Upper lobe of left lung (tissue), 6 donors: Measurements from ENCODE around the gene CERS1. TPM values are rescaled to one million over a fixed set of nuclear protein-coding genes. Genes with fewer than 3 reads are reported as not detected.
A peak's percentile ranks its signal among the peaks of the same experiment; 100 is the strongest.

Experiments used
- ATAC-seq, 2 donors: fragments of 200-7000 bp; cut with Tn5 transposase; one replicate each; pipeline ENCODE4 v1.9.1; 2022; ENCODE audit warnings: mild to moderate bottlenecking in 2 of 2, moderate library complexity in 2 of 2; ENCODE audit not compliant: low FRiP score in 2 of 2
- DNase-seq, 2 donors: peaks; one replicate each; pipeline ENCODE4 v3.0.0-alpha.2; 2019 to 2020
- H3K27ac ChIP-seq, 4 donors: fragments of 200-600 bp; sonication (generic); one replicate each; pipeline ENCODE4 v1.5.1; 2016 to 2019
- H3K27me3 ChIP-seq, 4 donors: fragments of 200-600 bp; sonication (generic); one replicate each; pipeline ENCODE4 v1.5.1; 2017 to 2019
- H3K36me3 ChIP-seq, 4 donors: fragments of 200-600 bp; sonication (generic); one replicate each; pipeline ENCODE4 v1.5.1; 2016 to 2019
- H3K4me1 ChIP-seq, 4 donors: fragments of 200-600 bp; sonication (generic); one replicate each; pipeline ENCODE4 v1.5.1; 2018 to 2019
- H3K4me3 ChIP-seq, 4 donors: fragments of 200-600 bp; sonication (generic); one replicate each; pipeline ENCODE4 v1.5.1; 2017 to 2019; ENCODE audit warnings: mild to moderate bottlenecking in 2 of 4, moderate library complexity in 1 of 4
- H3K9me3 ChIP-seq, 4 donors: fragments of 200-600 bp; sonication (generic); one replicate each; pipeline ENCODE4 v1.5.1; 2018 to 2019
- CTCF ChIP-seq, 6 experiments: fragments of 450-650 bp in 4 of 6; fragments of 200-600 bp in 2 of 6; sonication (generic) in 2 of 6; IDR thresholded peaks; one replicate each; pipeline ENCODE4 v1.5.1; 2016 to 2019; ENCODE audit warnings: antibody characterized with exemption in 6 of 6
- EP300 ChIP-seq, 4 donors: sonication (generic); formaldehyde crosslinking; IDR thresholded peaks; one replicate each; pipeline ENCODE4 v1.5.1; 2017; ENCODE audit warnings: antibody characterized with exemption in 4 of 4, control low read depth in 2 of 4
- POLR2A ChIP-seq, 4 donors: fragments of 450-650 bp; IDR thresholded peaks; one replicate each; pipeline ENCODE4 v1.5.1; 2016 to 2017; ENCODE audit warnings: antibody characterized with exemption in 4 of 4, mild to moderate bottlenecking in 2 of 4
- POLR2AphosphoS5 ChIP-seq, 2 donors: sonication (generic); formaldehyde crosslinking; IDR thresholded peaks; one replicate each; pipeline ENCODE4 v1.5.1; 2017; ENCODE audit warnings: antibody characterized with exemption in 2 of 2
- WGBS, 2 donors: methylation state at CpG; one replicate each; pipeline ENCODE4 v1.1.5; 2017 to 2018; 5-methylcytosine and 5-hydroxymethylcytosine counted together
- total RNA-seq, 6 donors: library from RNA; depleted of rRNA in 4 of 6; stranded (reverse); fragments of >200 nt in 4 of 6; gene quantifications; one replicate each; pipeline versions ENCODE4 v1.1.0 to v1.2.1, GENCODE V29; 2016 to 2021
- donor health status: DM: no; HTN: no; CAD: no; lungs with moderate emphysema.
- donor health status: DM: no; HTN: yes; CAD: no; lungs with severe emphysema.

The CERS1 gene
- total RNA-seq, 6 donors from 2014 or later = 0.20 to 0.30 TPM; not detected in 4

- 98% methylated on average over 12 to 15 of the region's 15 CpGs for WGBS, 2 donors
- Histone ChIP-seq H3K27ac (no peak overlapping the region), H3K9me3 (no peaks in the 10 kb centered on the region), H3K4me1 (peaks cover 11 to 17% (median 13%) of the 10 kb centered on the region in 4 donors), H3K4me3 (no peak overlapping the region), H3K27me3 (no peaks in the 10 kb centered on the region), H3K36me3 (peaks cover 29 to 84% (median 75%) of the 10 kb centered on the region in 4 donors)
- ATAC-seq (no peak), DNase-seq (no peak)
- TF ChIP-seq EP300 (IDR thresholded peaks at IDR 0.05) (no peak), CTCF (IDR thresholded peaks at IDR 0.05) (no peak), POLR2A (IDR thresholded peaks at IDR 0.05) (no peak), POLR2AphosphoS5 (IDR thresholded peaks at IDR 0.05) (no peak)
Measured at GRCh38 chr19:18924684-18925213, 28.8 kb upstream of the CERS1 start.

GRCh38 chr19:18922228-18922985 is 26.4 kb upstream of the CERS1 start:
- no peak for ATAC-seq
- no peak for TF ChIP-seq CTCF (IDR thresholded peaks at IDR 0.05)
- TF ChIP-seq POLR2A (IDR thresholded peaks at IDR 0.05) = no peak
- TF ChIP-seq EP300 (IDR thresholded peaks at IDR 0.05) = no peak
- TF ChIP-seq POLR2AphosphoS5 (IDR thresholded peaks at IDR 0.05) = no peak

GRCh38 chr19:18921593-18921992 is 25.6 kb upstream of the CERS1 start:
- H3K4me1 ChIP-seq = peaks cover 24 to 37% (median 27%) of the 10 kb centered on the region in 4 donors
- H3K4me3 ChIP-seq = no peak overlapping the region
- H3K27ac ChIP-seq = no peak overlapping the region
- no peaks in the 10 kb centered on the region for H3K27me3 ChIP-seq
- no peaks in the 10 kb centered on the region for H3K9me3 ChIP-seq
- ATAC-seq = no peak
- DNase-seq = peak in 1 of 2 donors; percentile 76
- WGBS, 2 donors = 94 to 96% methylated on average over 11 to 16 of the region's 17 CpGs
- TF ChIP-seq EP300 (IDR thresholded peaks at IDR 0.05) = no peak
- peaks cover 25 to 56% (median 54%) of the 10 kb centered on the region in 4 donors for H3K36me3 ChIP-seq

More at GRCh38 chr19:18922228-18922985, 26.4 kb upstream of the CERS1 start:
- H3K36me3 ChIP-seq = peaks cover 25 to 61% (median 57%) of the 10 kb centered on the region in 4 donors
- 90 to 93% methylated on average over 14 to 28 of the region's 29 CpGs for whole genome bisulfite sequencing, 2 donors
- no peaks in the 10 kb centered on the region for H3K27me3 ChIP-seq
- H3K27ac ChIP-seq = no peak overlapping the region
- H3K4me3 ChIP-seq = no peak overlapping the region
- H3K9me3 ChIP-seq = no peaks in the 10 kb centered on the region
- DNase-seq = peak in 1 of 2 donors; percentile 77
- H3K4me1 ChIP-seq = peaks cover 23 to 30% (median 25%) of the 10 kb centered on the region in 4 donors

GRCh38 chr19:18920400-18920799 is 24.4 kb upstream of the CERS1 start:
- Histone ChIP-seq H3K4me1 (peaks cover 26 to 45% (median 28%) of the 10 kb centered on the region in 4 donors), H3K27ac (peak overlapping the region in 1 of 4 donors; percentile 64), H3K27me3 (no peaks in the 10 kb centered on the region), H3K36me3 (peaks cover 22 to 50% (median 44%) of the 10 kb centered on the region in 4 donors), H3K4me3 (peak overlapping the region; percentile 58 to 97 (median 86)), H3K9me3 (no peaks in the 10 kb centered on the region)
- no peak for ATAC-seq
- DNase-seq = no peak
- WGBS, 2 donors = 56 to 58% methylated on average over 9 of the region's 9 CpGs
- TF ChIP-seq EP300 (IDR thresholded peaks at IDR 0.05) = no peak
- no peak for TF ChIP-seq CTCF (IDR thresholded peaks at IDR 0.05)
- TF ChIP-seq POLR2AphosphoS5 (IDR thresholded peaks at IDR 0.05) = no peak
- no peak for TF ChIP-seq POLR2A (IDR thresholded peaks at IDR 0.05)

GRCh38 chr19:18919900-18920214 is 23.9 kb upstream of the CERS1 start:
- ATAC-seq (no peak), DNase-seq (no peak)
- peak overlapping the region; percentile 64 to 78 (median 71) for H3K27ac ChIP-seq
- H3K36me3 ChIP-seq = peaks cover 21 to 50% (median 44%) of the 10 kb centered on the region in 4 donors
- no peaks in the 10 kb centered on the region for H3K27me3 ChIP-seq
- TF ChIP-seq CTCF (IDR thresholded peaks at IDR 0.05) (no peak), EP300 (IDR thresholded peaks at IDR 0.05) (no peak), POLR2A (IDR thresholded peaks at IDR 0.05) (no peak)
- 1% methylated on average over 15 of the region's 15 CpGs for WGBS, 2 donors
- H3K4me3 ChIP-seq = peak overlapping the region; percentile 58 to 97 (median 86)
- peaks cover 26 to 51% (median 28%) of the 10 kb centered on the region in 4 donors for H3K4me1 ChIP-seq
- H3K9me3 ChIP-seq = no peaks in the 10 kb centered on the region
